K562 (cell line): ENCODE data around the gene SMG6. TPM values are rescaled to one million over a fixed set of nuclear protein-coding genes. Genes with fewer than 3 reads are reported as not detected.

Source experiments
- ATAC-seq: fragments of 200-7000 bp; cut with Tn5 transposase; 3 replicates; pipeline ENCODE4 v1.9.1; 2020; ENCODE audit warnings: moderate library complexity
- BruUV-seq: library from RNA; stranded (reverse); fragments of 400-500 nt; replicated peaks from 2 replicates; lab custom pipeline; 2021; lab: Mats Ljungman, UMichigan
- CTCF ChIA-PET: fragments of 300-600 bp; formaldehyde crosslinking; extraction: SDS; loops from one replicate; lab custom pipeline; 2021; ENCODE audit warnings: low intra/inter-chr PET ratio; lab: Yijun Ruan, JAX
- POLR2A ChIA-PET: fragments of 300-600, 350-650 bp; sonication (Branson Sonifier 250); formaldehyde crosslinking; extraction: SDS; loops from one replicate; lab custom pipeline; 2021; ENCODE audit warnings: antibody characterized with exemption, inconsistent platforms; lab: Yijun Ruan, JAX
- DNase-seq, 4 experiments: peaks; one replicate each; pipeline versions ENCODE4 v3.0.0 to v3.0.0-alpha.2; 2011 to 2018; ENCODE audit warnings: low spot score in 3 of 4, mixed read lengths in 3 of 4; ENCODE audit errors: extremely low read depth in 1 of 4
- FAIRE-seq: peaks from 2 replicates; lab custom pipeline; 2011; peaks lifted over from hg19 to GRCh38; lab: Jason Lieb, UNC
- H2AFZ ChIP-seq: 2 replicates; pipeline ENCODE4 v1.6.0; 2011; ENCODE audit warnings: low read depth, low read length, control low read depth, inconsistent platforms
- H3K27ac ChIP-seq: fragments of 200-600 bp; 3 replicates; pipeline ENCODE4 v1.8.0; 2011; ENCODE audit warnings: low read depth, mild to moderate bottlenecking, control low read depth, inconsistent platforms, low read length, moderate library complexity, mixed read lengths; ENCODE audit errors: extremely low read depth
- H3K27me3 ChIP-seq, 2 experiments: fragments of 300-600 bp in 1 of 2; 2 replicates in 1 of 2; 3 replicates in 1 of 2; pipeline versions ENCODE4 v1.6.0 to v1.8.0; 2011; ENCODE audit warnings: inconsistent platforms in 2 of 2, low read length in 2 of 2, mild to moderate bottlenecking in 1 of 2, mixed read lengths in 1 of 2, moderate library complexity in 1 of 2; ENCODE audit not compliant: control insufficient read depth in 2 of 2, insufficient read depth in 2 of 2
- H3K36me3 ChIP-seq: fragments of 300-600 bp; 3 replicates; pipeline ENCODE4 v1.8.0; 2011; ENCODE audit warnings: mild to moderate bottlenecking, low read length, inconsistent platforms; ENCODE audit not compliant: control insufficient read depth, insufficient read depth
- H3K4me1 ChIP-seq, 2 experiments: fragments of 200-600 bp in 1 of 2; replicated peaks in 1 of 2; 2 replicates in 1 of 2; 3 replicates in 1 of 2; pipeline versions ENCODE4 v1.5.1 to v1.8.0; 2011; ENCODE audit warnings: inconsistent platforms in 2 of 2, low read length in 2 of 2, mild to moderate bottlenecking in 1 of 2, mixed read lengths in 1 of 2, moderate library complexity in 1 of 2; ENCODE audit not compliant: control insufficient read depth in 2 of 2, insufficient read depth in 2 of 2
- H3K4me2 ChIP-seq: 2 replicates; pipeline ENCODE4 v1.6.1; 2011; ENCODE audit warnings: low read length, control low read depth, inconsistent platforms, mixed read lengths; ENCODE audit not compliant: insufficient read depth
- H3K4me3 ChIP-seq: fragments of 200-600 bp; sonication (generic), shearing (Covaris generic); 2 replicates; pipeline ENCODE4 v1.5.1; 2016; ENCODE audit warnings: control low read depth, inconsistent platforms
- H3K79me2 ChIP-seq: fragments of 200-600 bp; 3 replicates; pipeline ENCODE4 v1.8.0; 2011; ENCODE audit warnings: low read length, inconsistent platforms; ENCODE audit not compliant: control insufficient read depth, insufficient read depth
- H3K9ac ChIP-seq, 2 experiments: 2 replicates each; pipeline versions ENCODE4 v1.6.0 to v1.6.1; 2011; ENCODE audit warnings: low read depth in 2 of 2, low read length in 2 of 2, control low read depth in 1 of 2, inconsistent platforms in 1 of 2, mild to moderate bottlenecking in 1 of 2, mixed read lengths in 1 of 2; ENCODE audit not compliant: insufficient read depth in 1 of 2
- H3K9me1 ChIP-seq: one replicate; pipeline ENCODE4 v1.6.0; 2011; ENCODE audit warnings: inconsistent platforms, mild to moderate bottlenecking, low read length, moderate library complexity; ENCODE audit not compliant: control insufficient read depth, insufficient read depth
- H3K9me3 ChIP-seq: replicated peaks from 2 replicates; pipeline ENCODE4 v1.5.1; 2011; ENCODE audit warnings: low read depth, low read length, inconsistent platforms; ENCODE audit not compliant: control insufficient read depth, insufficient read depth
- H4K20me1 ChIP-seq: replicated peaks from 2 replicates; pipeline ENCODE4 v1.6.1; 2011; ENCODE audit warnings: low read length, inconsistent platforms, mixed read lengths; ENCODE audit not compliant: control insufficient read depth, insufficient read depth
- CBX2 ChIP-seq: fragments of 200-600 bp; sonication (generic); IDR thresholded peaks from one replicate; pipeline ENCODE4 v1.6.1; 2012; ENCODE audit warnings: mild to moderate bottlenecking, low read length, inconsistent platforms; ENCODE audit not compliant: insufficient read depth, poor library complexity, severe bottlenecking
- DLX4 ChIP-seq: fragments of 250-450 bp; sonication (Bioruptor Pico); IDR thresholded peaks from 2 replicates; pipeline ENCODE4 v1.6.1; 2021; ENCODE audit warnings: mild to moderate bottlenecking
- DMBX1 ChIP-seq: fragments of 250-450 bp; sonication (Bioruptor Pico); IDR thresholded peaks from 2 replicates; pipeline ENCODE4 v1.8.0; 2022; ENCODE audit warnings: inconsistent platforms, mild to moderate bottlenecking, moderate library complexity, borderline replicate concordance
- IFI16 ChIP-seq: fragments of 250-450 bp; sonication (Bioruptor Pico); IDR thresholded peaks from 2 replicates; pipeline ENCODE4 v2.1.2; 2022; ENCODE audit warnings: mild to moderate bottlenecking, inconsistent platforms
- MEF2A ChIP-seq: IDR thresholded peaks from 2 replicates; pipeline ENCODE4 v1.6.1; 2011; ENCODE audit warnings: low read depth, mild to moderate bottlenecking, low read length, moderate library complexity; ENCODE audit not compliant: control insufficient read depth
- NEUROD1 ChIP-seq: fragments of 150-350 bp; IDR thresholded peaks from 2 replicates; pipeline ENCODE4 v1.6.1; 2014; ENCODE audit warnings: borderline replicate concordance, low read length, low read depth; ENCODE audit not compliant: partially characterized antibody
- PRMT5 ChIP-seq: sonication (generic); formaldehyde crosslinking; IDR thresholded peaks from 2 replicates; pipeline ENCODE4 v1.5.0; 2020; ENCODE audit warnings: missing genetic modification reagents
- RBM17 ChIP-seq: fragments of 200-400 bp; formaldehyde crosslinking; IDR thresholded peaks from 2 replicates; pipeline ENCODE4 v1.6.1; 2017; ENCODE audit warnings: low read depth, mild to moderate bottlenecking, low read length, borderline replicate concordance
- RBM34 ChIP-seq: fragments of 200-400 bp; formaldehyde crosslinking; IDR thresholded peaks from 2 replicates; pipeline ENCODE4 v1.6.1; 2018; ENCODE audit warnings: low read length, borderline replicate concordance; ENCODE audit not compliant: insufficient read depth
- TCF3 ChIP-seq: sonication (generic); formaldehyde crosslinking; IDR thresholded peaks from 2 replicates; pipeline ENCODE4 v1.4.0; 2020; ENCODE audit warnings: mild to moderate bottlenecking, missing genetic modification reagents
- U2AF1 ChIP-seq: fragments of 200-400 bp; formaldehyde crosslinking; optimal IDR thresholded peaks from 2 replicates; pipeline ENCODE3; 2017; ENCODE audit warnings: mild to moderate bottlenecking, low read depth, low read length, moderate library complexity
- WHSC1 ChIP-seq: IDR thresholded peaks from one replicate; pipeline ENCODE4 v1.6.1; 2012; ENCODE audit warnings: low read length, control low read depth, inconsistent platforms
- ZNF699 ChIP-seq: fragments of 250-450 bp; sonication (Bioruptor Pico); IDR thresholded peaks from 2 replicates; pipeline ENCODE4 v1.8.0; 2021; ENCODE audit warnings: mild to moderate bottlenecking, moderate library complexity; ENCODE audit not compliant: insufficient replicate concordance
- WGBS: fragments of 100-300 bp; shearing (Covaris generic); methylation state at CpG from one replicate; pipeline ENCODE4 v1.1.6; 2016; ENCODE audit warnings: low coverage, mixed read lengths; ENCODE audit not compliant: insufficient coverage; ENCODE audit errors: missing lambda C conversion rate; 5-methylcytosine and 5-hydroxymethylcytosine counted together
- in situ Hi-C: fragments of 300-500 bp; cut with MboI; formaldehyde crosslinking; loops from 4 replicates; pipeline ENCODE4 v1.15.0; 2018; ENCODE audit warnings: inconsistent platforms, mixed read lengths
- intact Hi-C: fragments of 100-400 bp; cut with micrococcal nuclease; formaldehyde crosslinking; loops from 2 replicates; pipeline ENCODE4 v1.14.2; 2022
- polyA plus RNA-seq, 8 experiments: library from polyadenylated mRNA; depleted of rRNA in 4 of 8; stranded (reverse) in 5 of 8; unstranded in 3 of 8; fragments of >200 nt; fragmentation: Nextera tagmentation in 2 of 8; fragmentation: Illumina TruSeq in 1 of 8; extraction: Ambion mirVana in 2 of 8; extraction: Trizol in 1 of 8; gene quantifications; 2 replicates each; pipeline versions ENCODE4 v1.2.1 to v1.2.3, GENCODE V29; 2011 to 2014; ENCODE audit warnings: inconsistent platforms in 1 of 8, missing spikeins in 1 of 8
- total RNA-seq, 7 experiments: library from RNA; depleted of rRNA in 6 of 7; stranded (reverse); fragments of >200 nt in 6 of 7; fragmentation: Illumina TruSeq in 2 of 7; extraction: Trizol in 2 of 7; gene quantifications; 2 replicates each; pipeline versions ENCODE4 v1.2.1 to v1.2.3, GENCODE V29; 2011 to 2021; ENCODE audit warnings: low replicate concordance in 1 of 7
- TF ChIP-seq, protein P1 (sequence below): fragments of 450-650 bp; formaldehyde crosslinking; IDR thresholded peaks from 2 replicates; pipeline ENCODE4 v1.4.0; 2020; ENCODE audit warnings: mild to moderate bottlenecking, moderate library complexity
- TF ChIP-seq, protein P2 (sequence below), 2 experiments: fragments of 450-650 bp in 1 of 2; IDR thresholded peaks; 2 replicates each; pipeline ENCODE4 v1.6.1; 2011 to 2017; ENCODE audit warnings: low read depth in 2 of 2, antibody characterized with exemption in 1 of 2, borderline replicate concordance in 1 of 2, low read length in 1 of 2, mild to moderate bottlenecking in 1 of 2, mixed read lengths in 1 of 2; ENCODE audit not compliant: control insufficient read depth in 1 of 2
- TF ChIP-seq, protein P3 (sequence below): IDR thresholded peaks from 2 replicates; pipeline ENCODE4 v1.6.1; 2014; ENCODE audit warnings: antibody characterized with exemption

Gene SMG6
- total and polyA plus RNA-seq, 9 of the 15 experiments (the other 6 are each of a cell fraction or from before 2014, with no cell fraction given), result 0.44 to 13.9 (median 6.0) TPM

- no peak for TF ChIP-seq DMBX1 (CRISPR knock-in tag)
- TF ChIP-seq CBX2, result no peak
- TF ChIP-seq U2AF1, result no peak
- TF ChIP-seq, protein P1, sequence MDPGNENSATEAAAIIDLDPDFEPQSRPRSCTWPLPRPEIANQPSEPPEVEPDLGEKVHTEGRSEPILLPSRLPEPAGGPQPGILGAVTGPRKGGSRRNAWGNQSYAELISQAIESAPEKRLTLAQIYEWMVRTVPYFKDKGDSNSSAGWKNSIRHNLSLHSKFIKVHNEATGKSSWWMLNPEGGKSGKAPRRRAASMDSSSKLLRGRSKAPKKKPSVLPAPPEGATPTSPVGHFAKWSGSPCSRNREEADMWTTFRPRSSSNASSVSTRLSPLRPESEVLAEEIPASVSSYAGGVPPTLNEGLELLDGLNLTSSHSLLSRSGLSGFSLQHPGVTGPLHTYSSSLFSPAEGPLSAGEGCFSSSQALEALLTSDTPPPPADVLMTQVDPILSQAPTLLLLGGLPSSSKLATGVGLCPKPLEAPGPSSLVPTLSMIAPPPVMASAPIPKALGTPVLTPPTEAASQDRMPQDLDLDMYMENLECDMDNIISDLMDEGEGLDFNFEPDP (CRISPR knock-in tag), result no peak
- no peak for TF ChIP-seq PRMT5 (CRISPR knock-in tag)
- no peak for TF ChIP-seq IFI16 (CRISPR knock-in tag)
- no peak for TF ChIP-seq NEUROD1
- TF ChIP-seq RBM34, result no peak
- no peak for TF ChIP-seq RBM17
These were observed 190.3 kb downstream of the SMG6 start (continued) for GRCh38 chr17:2113279-2113622.

DNA sequence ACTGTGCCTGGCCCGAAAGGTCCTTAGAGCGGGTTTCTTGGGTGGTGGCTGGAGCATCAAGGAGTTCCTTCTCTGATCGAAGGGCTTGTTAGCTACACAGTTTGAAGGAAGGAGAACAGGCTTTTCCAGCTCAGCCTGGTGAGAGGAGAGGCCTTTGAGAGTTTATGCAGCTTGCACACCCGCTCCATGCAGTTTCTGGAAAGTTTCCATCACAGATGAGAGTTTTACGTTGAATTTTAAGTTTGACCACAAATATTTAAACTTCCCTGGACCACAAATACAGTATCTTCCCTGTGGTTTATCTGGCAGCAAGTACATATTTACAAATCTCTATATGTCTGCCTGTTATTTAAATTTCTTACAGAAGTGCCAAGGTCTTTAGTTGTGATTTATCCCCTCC lies 191.9 kb downstream of the SMG6 start:
- Histone ChIP-seq H3K27me3 (no peaks in the 10 kb centered on the region), H3K36me3 (no peaks in the 10 kb centered on the region), H3K4me2 (no peak overlapping the region), H4K20me1 (no peaks in the 10 kb centered on the region), H3K4me3 (no peak overlapping the region), H3K9ac (no peak overlapping the region), H3K9me3 (no peaks in the 10 kb centered on the region), H3K27ac (no peak overlapping the region), H3K9me1 (no peaks in the 10 kb centered on the region), H3K4me1 (no peaks in the 10 kb centered on the region; a peak in 1 of 5 replicates), H2AFZ (no peak overlapping the region), H3K79me2 (no peaks in the 10 kb centered on the region)
- DNase-seq (no peak), FAIRE-seq (no peak), ATAC-seq (no peak)
- intact Hi-C loops, result no loop called here
- 85% methylated on average over 3 of the region's 5 CpGs for WGBS
- in situ Hi-C loops, result no loop called here
- ChIA-PET POLR2A (no interaction called here), CTCF (no interaction called here)
- BruUV-seq, result no TSS peak
- TF ChIP-seq DLX4 (CRISPR knock-in tag) (no peak), TCF3 (CRISPR knock-in tag) (no peak), MEF2A (no peak), WHSC1 (no peak), ZNF699 (CRISPR knock-in tag) (no peak)
- TF ChIP-seq, protein P2, sequence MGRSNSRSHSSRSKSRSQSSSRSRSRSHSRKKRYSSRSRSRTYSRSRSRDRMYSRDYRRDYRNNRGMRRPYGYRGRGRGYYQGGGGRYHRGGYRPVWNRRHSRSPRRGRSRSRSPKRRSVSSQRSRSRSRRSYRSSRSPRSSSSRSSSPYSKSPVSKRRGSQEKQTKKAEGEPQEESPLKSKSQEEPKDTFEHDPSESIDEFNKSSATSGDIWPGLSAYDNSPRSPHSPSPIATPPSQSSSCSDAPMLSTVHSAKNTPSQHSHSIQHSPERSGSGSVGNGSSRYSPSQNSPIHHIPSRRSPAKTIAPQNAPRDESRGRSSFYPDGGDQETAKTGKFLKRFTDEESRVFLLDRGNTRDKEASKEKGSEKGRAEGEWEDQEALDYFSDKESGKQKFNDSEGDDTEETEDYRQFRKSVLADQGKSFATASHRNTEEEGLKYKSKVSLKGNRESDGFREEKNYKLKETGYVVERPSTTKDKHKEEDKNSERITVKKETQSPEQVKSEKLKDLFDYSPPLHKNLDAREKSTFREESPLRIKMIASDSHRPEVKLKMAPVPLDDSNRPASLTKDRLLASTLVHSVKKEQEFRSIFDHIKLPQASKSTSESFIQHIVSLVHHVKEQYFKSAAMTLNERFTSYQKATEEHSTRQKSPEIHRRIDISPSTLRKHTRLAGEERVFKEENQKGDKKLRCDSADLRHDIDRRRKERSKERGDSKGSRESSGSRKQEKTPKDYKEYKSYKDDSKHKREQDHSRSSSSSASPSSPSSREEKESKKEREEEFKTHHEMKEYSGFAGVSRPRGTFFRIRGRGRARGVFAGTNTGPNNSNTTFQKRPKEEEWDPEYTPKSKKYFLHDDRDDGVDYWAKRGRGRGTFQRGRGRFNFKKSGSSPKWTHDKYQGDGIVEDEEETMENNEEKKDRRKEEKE (IDR thresholded peaks at IDR 0.05; ENCODE audit: borderline replicate concordance in 1 of 2, control insufficient read depth in 1 of 2, low read depth in 2 of 2, low read length in 1 of 2), result no peak
- TF ChIP-seq, protein P3, sequence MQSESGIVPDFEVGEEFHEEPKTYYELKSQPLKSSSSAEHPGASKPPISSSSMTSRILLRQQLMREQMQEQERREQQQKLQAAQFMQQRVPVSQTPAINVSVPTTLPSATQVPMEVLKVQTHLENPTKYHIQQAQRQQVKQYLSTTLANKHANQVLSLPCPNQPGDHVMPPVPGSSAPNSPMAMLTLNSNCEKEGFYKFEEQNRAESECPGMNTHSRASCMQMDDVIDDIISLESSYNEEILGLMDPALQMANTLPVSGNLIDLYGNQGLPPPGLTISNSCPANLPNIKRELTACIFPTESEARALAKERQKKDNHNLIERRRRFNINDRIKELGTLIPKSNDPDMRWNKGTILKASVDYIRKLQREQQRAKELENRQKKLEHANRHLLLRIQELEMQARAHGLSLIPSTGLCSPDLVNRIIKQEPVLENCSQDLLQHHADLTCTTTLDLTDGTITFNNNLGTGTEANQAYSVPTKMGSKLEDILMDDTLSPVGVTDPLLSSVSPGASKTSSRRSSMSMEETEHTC, result no peak
